Measurements from ENCODE around the gene FBXO8.

The FBXO8 gene

DNA sequence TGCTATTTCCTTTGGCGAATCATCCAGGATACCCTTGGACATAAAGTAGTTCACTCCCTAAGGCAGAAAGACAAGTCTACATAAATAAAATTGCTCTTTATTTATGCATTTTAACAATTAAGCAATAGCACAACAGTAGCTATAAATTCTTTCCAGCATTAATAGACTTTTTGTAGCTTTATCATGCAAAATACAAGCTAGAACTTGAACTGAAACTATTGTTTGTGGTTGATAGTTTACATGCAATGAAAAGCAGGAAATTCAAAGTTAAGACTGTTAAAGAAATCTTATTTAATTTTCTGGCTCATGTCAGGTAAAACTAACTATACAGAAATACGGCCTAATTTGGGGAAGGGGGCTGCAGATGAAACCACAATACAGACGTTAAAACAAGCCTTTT lies 42.3 kb downstream of the FBXO8 start:
- no peak for DNase-seq

DNA sequence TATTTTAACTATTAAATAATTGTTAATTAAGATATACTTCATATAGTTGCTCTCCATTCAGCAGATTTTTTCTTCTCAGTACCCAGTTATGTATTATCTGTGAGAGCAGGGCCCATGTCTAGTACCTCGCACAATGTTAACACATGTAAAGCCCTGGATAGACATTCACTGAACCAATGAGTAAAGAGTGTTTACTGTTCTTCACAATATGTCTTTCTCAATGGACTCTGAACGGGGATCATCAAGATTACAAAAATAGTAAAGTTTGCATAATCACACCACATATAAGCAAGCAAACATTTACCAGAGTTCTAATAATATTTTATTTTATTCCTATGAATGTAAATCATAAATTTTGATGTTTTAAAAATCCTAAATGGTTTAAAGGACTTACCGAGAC lies 47.1 kb downstream of the FBXO8 start:
- DNase-seq: no peak

DNA sequence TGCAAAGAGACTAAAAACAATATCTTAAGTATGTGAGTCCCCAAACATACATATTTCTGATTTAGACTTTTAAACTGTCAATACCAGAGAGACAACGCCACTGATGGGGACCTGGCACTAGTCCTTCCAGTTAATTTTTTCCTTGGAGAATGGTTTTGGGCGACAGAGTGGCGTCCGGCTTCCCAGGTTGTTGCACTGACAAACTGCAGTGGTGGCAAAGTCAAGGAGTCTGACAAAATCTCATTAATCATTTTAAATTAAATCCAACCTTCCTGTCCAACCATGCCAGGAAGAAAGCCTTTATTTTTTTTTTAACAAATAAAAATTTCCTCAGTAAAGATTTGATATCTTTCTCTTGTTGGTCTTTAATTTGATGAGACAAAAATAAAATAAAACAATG lies 52.8 kb downstream of the FBXO8 start:
- no peak for DNase-seq

DNA sequence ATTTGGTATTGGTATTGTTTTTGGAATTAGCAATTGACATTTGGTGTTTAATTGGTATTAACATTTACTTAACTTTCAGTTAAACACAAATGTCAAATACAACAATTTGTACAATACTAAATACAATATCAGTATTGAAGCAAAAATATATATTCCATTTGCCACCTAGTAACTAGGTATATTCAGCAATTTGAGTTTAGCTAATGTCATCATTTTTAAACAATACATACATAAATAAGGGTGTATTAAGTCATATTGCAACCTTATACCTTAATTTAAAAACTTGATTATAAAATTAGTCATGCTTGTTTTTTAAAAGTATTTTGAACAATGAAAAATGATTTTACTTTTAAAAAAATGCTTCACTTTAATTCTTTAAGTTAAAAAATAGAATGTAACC lies 53.3 kb downstream of the FBXO8 start:
- DNase-seq: no peak

DNA sequence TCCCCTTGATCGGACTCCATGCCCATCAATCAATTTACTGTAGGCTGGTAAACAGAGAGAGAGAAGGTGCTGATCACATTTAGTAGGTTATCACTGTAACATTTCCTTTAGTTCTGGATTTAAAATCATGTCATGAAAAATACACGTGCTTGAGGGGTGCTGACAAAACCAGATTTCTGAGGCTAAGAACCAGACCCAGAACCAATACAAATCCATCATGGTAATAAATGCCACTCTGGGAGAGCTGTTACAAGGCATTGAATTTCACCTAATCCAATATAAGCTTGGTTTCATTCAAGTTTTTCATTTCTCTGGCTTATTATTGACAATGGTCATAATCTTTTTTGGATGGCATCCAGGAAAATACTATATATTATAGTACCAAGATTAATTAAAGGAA lies 54.5 kb downstream of the FBXO8 start:
- DNase-seq: no peak

DNA sequence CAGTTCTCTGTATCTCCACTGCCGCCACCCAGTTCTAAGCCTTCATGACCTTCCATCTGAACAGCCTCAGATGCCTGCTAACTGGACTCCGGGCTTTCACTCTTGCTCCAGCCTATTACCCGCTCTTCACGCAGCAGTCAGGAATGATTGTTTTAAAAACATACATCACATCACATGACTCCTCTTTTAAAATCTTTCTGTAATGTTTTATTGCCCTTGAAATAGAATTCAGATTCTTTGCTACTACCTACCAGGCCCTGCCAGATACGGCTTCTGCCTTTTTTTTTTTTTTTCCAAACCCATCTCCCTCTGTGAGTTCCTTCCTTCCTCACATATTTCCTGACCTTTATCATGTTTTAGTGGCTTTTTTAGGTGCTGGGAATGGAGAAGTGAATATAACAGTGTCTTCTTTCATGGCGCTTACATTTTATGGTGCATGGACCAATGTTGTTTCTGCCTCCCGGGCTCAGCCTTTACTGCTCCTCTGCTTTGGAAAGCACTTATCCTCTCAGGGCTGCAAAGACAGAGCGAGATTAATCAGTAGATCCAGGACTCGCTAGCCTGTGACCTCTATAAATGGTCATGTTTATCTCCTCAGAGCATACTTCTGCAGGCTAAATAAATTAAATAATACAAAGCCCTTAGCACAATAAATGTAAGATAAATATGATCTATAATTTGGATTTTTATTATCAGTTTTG lies 58.0 kb downstream of the FBXO8 start:
- no peak for DNase-seq

DNA sequence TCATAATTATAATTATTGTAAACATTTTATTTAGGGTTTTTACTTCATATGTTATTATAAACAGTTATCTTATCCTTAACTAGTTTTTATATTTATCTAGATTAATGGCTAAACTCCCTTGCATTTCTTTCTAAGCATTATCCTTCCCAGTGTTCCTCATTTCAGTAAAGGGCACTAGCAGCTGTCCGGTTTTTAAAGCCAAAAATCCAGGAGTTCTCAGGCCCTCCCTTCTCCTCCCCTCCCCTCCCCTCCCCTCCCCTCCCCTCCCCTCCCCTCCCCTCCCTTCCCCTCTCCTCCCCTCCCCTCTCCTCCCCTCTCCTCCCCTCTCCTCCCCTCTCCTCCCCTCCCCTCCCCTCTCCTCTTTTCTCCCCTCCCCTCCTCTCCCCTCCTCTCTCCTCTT lies 58.9 kb downstream of the FBXO8 start:
- DNase-seq: no peak

DNA sequence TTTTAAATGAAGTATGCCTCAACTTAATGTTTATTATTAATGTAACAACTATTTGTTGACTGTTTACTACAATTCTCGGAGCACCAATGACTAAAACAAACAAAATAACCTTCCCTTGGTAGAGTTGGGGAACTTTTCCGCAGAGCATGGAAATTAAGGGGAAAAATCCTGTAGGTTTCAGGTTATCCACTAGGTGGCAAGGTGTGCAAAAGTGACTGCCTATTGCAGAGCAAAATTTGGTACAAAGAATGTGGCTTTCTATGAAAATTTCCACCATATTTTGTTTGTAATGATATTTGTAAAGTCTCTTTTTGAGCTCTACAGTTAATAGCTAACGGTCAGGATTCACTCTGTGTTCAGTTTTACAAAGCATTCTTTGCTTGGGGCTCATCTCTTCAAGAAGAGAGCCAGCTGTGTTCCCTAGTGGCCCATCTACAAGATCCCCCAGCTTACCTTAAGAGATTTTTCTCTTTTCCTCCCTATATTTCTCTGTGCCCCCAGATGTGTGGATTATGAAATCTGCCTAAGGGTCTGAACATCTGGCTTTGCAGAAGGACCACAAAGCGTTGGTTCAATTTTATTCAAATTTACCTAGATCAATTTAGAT lies 61.1 kb downstream of the FBXO8 start:
- DNase-seq: no peak

DNA sequence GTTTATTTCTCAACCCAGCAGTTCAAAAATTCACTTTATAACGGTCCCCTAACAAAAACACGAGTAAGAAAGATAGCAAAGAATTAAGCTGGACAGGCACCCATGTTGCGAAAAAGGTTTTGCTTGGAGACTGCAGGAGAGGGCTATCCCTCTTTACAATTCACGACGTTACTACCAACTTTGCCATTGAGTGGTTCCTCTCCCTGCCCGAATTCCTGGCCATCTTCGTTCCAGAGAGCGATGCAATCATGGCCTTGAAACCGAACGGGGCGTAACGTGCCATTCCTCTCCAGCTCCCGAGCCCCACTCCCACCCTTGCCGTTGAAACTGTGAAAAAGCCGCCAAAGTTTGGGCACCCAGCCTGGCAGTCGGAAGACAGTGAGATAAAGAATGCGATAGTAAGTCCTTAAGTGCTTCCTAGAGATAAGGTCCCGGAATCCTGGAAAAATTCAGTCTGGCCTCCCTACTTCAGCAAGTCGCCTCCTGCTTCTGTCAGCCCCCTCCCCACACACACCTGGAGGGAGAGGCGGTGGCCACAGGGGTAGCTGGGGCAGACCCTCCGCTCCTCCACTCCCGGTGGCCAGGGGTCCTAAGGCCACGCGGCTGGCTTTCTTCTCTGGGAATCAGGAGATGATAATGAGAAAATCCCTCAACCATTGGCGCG lies 65.2 kb downstream of the FBXO8 start:
- DNase-seq: no peak

DNA sequence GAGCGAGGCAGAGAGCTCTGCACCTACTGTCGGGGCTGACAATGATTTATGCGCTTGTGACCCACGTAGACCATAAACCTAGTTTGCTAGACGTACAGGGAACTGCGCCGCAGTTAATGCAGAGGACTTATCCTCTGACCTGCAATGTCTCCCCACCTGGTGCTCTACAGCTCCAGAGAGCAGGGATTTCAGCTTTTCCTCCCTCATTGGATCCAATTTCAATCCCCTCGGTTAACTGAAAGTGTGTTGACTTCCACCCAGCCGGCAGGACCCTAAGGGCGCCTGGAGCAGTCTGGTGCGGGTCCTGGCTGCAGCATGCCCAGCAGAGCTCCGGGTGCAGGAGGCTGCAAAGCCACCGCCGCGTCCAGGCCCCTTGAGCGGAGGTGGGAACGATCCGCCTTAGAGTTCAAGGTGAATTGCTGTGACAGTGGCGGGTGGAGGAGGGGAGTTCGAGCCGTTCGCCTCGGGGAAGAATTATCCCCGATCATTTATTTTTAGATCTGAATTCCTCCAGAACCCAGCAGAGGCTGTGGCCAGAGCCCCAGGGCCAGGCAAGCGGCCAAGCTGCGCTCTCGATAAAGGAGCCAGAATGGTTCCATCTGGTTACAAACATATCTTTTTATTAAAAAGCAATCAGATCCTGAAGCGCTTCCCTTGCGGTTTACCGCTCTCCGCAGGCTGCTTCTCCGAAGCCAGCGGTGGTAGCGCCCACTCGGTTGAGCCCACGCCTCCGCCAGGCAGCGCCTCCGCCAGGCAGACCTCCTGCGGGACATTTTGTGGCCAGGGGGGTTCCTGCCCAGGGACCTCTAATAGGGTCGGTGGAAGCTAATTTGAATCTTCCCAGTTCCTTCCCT lies 66.0 kb downstream of the FBXO8 start:
- peak; percentile 4 for DNase-seq

DNA sequence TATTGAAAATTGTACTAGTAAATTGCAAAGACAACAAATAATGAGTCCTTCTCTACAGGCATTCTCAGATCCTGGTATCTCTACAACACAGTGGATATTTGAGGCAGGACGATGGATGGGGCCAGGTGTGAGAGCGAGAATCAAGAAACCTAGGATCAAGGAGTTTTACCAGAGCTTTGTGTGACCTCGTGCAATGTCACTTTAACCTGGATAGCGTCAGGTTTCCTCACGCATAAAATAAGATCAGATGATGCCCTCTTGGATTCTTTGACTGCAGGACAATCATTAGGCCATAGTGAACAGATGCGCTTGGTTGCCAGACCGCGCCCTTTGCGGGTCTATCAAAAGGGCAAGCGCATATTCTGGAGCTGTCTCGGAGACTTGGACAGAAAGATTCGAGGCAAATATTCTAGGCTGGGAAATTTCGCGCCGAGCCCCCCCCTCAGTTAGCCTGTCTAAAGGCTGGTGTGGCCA lies 66.6 kb downstream of the FBXO8 start:
- no peak for DNase-seq

DNA sequence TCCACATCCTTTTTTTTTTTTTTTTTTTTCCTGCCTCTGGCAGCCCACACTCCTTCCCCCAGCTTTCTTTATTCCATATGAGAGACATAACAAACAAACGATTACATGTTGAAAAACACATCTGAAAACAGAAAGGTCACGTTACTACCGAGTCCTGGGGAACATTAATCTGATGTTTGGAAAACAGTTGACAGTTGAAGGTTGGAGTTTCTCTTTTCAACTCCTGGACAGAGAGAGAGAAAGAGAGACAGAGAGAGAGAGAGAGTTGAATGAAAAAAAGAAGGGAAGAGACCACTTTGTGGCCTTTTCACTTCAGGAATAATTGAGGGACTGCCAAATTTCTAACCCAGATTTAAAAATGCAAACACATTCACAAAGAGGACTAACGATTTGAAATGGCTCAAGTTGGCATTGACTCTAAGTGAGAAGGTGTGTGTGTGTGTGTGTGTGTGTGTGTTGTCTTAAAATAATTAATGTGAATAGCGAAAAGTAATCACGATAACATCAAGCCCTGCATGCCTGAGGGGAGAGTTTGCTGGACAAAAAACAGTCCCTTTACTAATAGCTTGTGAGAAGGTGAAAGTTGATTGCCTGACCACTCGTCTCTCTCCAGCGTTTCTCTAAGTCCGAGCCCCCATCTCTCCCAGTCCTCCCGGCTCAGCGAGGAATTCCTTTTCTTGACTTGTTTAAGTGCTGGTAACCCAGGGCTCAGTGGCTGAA lies 67.3 kb downstream of the FBXO8 start:
- no peak for DNase-seq

DNA sequence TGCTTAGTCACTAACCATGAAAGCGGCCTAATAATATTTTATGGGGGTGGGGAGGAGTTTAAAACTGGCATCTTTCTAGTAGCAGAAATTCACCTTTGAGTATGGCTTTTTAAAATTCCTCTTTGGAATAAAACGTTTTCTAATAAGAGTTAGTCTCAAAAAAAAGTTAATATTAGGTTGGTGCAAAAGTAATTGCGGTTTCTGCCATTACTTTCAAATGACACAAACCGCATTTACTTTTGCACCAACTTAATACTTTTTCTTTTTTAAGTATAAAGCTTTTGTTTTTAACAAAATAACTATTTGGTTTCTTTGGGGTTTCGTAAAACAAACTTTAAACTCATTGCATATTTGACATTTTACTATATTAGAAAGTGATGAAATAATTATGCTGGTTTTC lies 68.4 kb downstream of the FBXO8 start:
- no peak for DNase-seq

DNA sequence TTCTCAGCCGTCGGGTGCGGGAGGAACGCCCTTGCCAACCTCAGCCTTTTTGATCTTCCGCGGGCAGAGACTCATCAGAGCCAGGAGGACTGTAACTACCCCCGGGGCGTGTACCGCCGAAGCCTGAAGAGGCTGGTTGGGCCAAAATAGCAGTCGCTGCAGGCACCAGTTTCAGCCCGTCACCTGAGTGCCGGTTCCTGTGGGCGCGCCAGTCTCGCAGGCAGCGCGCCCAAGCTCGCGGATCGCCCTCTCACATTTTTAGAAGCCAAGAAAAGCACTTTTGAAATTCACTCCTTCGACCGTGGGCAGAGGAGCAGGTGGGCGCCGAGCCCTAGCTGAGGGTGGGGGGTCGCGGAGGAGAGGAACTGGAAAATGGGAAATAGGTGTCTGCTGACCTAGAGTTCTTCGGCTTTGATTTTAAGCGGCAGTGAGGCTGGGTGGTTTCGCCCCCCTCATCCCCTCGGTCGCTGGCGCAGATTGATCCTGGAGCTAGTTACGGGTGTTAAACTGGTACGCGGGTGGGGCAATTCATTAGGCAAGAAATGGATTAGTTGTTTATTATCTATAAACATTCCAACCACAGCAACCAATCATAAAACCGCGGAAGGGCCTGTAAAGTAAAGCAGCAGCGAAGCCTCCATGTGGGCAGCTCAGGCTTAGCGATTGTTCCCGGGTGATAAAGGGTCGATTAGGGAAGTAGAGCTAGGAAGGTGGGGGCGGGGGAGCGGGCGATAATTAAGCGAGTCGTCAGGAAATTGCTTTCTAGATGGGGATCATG lies 69.2 kb downstream of the FBXO8 start:
- DNase-seq: peak; percentile 6

DNA sequence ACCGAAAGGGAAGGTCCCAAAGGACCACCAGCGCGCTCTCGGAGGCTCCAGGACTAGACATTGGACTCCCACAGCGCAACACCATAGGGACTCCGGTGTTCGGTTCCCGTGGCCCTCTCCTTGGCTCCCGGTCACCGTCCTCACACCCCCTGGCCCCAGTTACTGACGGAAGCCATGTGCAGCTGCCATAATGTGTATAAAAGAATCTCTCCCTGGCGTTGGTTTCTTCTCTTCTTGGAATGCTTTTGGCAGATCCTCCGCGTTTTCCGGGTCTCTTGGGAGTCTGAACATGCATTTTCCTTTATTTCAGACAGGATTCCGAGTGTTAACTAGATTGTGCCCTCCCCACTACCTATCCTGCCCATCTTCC lies 69.8 kb downstream of the FBXO8 start:
- DNase-seq: no peak

DNA sequence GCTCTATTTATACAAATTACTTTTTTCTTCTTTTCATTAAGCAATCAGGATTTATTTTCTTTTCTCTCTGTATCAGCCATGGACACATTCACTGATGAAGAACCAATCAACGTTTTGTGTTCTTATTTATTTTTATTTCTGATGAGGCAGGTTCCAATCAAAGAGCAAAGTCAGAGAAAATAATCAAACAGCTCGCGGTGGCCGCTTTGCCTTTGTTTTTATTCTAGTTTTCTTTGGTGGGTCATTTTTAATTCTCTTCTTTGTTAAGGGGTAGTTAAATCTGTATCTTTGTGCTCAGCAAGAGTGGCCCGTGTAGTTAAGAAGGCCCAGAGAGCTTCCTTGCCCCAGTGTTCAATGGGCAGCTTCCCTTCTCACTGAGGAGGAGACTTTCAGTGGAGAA lies 71.4 kb downstream of the FBXO8 start:
- no peak for DNase-seq

DNA sequence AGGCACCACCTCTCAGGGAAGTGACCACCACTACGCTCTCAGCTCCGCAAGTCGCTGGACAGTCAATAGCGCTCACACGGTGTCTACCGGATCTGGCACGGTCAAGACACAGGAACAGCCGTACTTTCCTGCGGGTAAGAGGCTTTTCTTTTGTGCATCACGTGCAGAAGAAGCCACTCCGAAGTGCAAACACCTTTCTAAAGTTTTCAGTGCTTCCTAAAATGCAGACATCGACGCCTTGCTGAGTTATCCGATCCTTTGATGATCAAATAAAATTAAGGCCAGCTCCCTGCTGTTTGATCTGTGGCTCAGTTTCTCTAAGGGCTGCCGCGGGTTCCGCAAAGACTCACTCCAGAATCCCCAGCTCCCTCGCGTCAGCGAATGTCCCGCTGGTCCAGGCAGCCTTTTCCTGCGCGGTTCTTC lies 71.8 kb downstream of the FBXO8 start:
- DNase-seq: no peak

DNA sequence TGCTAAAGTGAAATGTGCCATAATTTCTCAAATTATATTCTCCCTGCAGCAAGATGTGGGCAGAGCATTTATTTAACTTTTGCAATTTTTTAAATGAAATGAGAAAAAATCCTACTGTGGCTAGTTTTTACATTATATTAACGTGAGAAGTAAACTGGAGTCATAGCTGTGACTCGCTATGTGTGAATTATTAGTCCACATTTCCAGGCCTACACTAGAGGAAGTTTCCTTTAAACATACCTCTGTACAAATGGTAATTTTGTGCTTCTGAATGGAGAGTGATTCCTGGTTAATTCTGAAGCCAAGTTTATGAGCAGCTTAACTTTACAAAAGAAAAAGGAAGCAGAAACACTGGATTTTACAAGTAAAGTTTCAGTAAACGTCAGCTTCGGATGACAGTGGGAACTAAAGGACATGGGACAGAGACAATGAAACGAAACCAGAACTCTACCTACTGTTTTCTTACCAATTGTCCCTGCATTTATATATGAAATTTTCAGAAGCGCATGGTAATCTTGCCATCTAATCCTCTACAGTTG lies 72.4 kb downstream of the FBXO8 start:
- DNase-seq: no peak

DNA sequence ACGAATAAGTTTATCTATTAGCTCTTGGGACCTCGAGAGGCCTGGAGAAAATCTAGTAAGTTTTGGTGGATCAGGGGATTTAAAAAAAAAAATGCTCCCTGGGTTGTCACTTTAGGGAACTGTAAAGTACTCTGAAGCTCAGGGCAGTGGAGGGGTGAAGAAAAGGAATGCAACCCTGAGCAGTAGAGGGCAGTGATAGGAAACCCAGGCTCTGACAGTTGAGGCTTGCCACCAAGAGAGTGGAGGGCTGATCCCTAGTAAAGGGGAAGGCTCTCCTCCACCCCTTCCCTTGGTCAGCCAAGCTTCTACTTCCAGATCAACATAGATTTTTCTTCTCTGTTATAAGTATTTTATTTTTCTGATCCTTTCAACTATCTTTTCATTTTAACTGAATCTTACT lies 73.1 kb downstream of the FBXO8 start:
- DNase-seq: no peak

DNA sequence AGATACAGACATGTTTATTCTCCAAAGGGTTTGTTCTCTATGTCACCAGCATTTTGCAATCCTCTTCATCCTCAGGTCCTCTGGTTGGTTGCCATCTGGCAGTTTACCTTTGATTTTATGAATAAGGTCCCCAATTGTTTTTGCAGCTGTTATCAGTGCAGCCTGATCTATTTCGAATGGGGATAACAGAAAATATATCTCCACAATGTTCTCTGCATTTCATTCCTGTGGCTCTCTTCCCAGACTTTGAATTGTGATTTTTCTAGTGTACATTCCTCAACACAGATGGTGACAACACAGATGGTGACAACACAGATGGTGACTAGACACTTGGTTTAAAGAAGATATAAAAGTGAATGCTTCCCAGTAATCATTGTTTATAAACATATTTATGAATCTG lies 74.1 kb downstream of the FBXO8 start:
- DNase-seq: no peak

DNA sequence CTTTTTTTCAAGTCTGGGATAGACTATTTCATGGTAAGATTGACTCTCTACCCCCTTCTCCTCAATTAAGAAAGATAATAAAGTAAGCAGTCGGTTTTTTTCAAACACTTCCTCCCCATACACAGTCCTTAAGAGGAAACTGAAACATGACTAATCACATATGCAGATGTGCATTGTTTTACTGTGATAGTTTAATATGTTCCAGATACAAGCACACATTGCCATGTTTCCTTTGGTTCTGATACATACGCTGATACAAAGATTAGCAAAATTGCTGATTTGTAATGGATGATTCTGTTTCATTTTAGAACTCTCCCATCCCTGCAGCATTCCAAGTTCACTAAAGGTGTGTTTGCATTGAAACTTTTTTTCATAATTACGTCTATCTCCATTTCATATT lies 76.1 kb downstream of the FBXO8 start:
- no peak for DNase-seq

Measured in activated gamma-delta T cell (primary cell).